ENCODE measurements around the gene RUVBL1. TPM values are rescaled to one million over a fixed set of nuclear protein-coding genes. Genes with fewer than 3 reads are reported as not detected.

Gene RUVBL1
- polyA plus RNA-seq, 1 donor (not counting 4 experiments of a cell fraction or from before 2014, with no cell fraction given): 94.8 TPM

DNA sequence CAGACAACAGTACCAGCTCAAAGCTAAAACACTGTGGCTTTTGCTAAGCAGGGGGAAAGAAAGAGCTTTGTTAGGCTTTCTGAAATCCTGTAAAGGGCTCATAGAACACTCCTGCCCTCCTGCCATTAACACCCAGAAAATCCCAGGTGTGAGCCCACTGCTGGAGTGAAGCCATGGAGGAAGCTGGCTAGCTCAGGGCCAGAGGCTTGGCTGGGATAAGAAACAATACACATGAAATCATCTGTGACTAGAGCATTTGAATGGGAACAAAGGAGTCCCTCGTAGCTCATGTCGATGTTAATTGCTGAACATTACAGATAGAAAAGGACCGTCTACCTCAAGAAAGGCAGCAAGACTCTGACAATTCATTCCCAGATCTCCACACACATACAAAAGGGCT lies 23.5 kb downstream of the RUVBL1 start:
- peaks cover 41 to 45% of the 10 kb centered on the region in 2 experiments for H3K36me3 ChIP-seq (ENCODE audit: control insufficient read depth in 2 of 2, extremely low read depth in 1 of 2, insufficient read depth in 2 of 2, low read length in 2 of 2)
- no peak for DNase-seq (ENCODE audit: low read depth, low spot score)
- H3K9me3 ChIP-seq (ENCODE audit: control insufficient read depth, low read depth, low read length): no peaks in the 10 kb centered on the region
- no peaks in the 10 kb centered on the region for H3K9me1 ChIP-seq (ENCODE audit: control insufficient read depth, extremely low read depth, insufficient read depth, low read length)
- dilution Hi-C loops (cut with MboI; ENCODE audit: extremely low pct_ligation_motif_present, low sequenced_read_pairs): no loop called here
- no peaks in the 10 kb centered on the region for H4K20me1 ChIP-seq (ENCODE audit: control insufficient read depth, extremely low read depth, insufficient read depth, low read length)
- TF ChIP-seq CTCF (optimal IDR thresholded peaks at IDR 0.05 in 1 of 3, IDR thresholded peaks at IDR 0.05 in 1 of 3, conservative IDR thresholded peaks at IDR 0.05 in 1 of 3; ENCODE audit: extremely low read depth in 1 of 3, insufficient read depth in 2 of 3, low read length in 3 of 3): no peak
- no peak for TF ChIP-seq EZH2 (IDR thresholded peaks at IDR 0.05; ENCODE audit: low read length)
- FAIRE-seq: no peak
- no peak overlapping the region for H2AFZ ChIP-seq (ENCODE audit: control insufficient read depth, low read length)
- H3K79me2 ChIP-seq (ENCODE audit: control insufficient read depth, insufficient read depth, low read length): peaks cover 2% of the 10 kb centered on the region
- H3K4me3 ChIP-seq (ENCODE audit: control insufficient read depth in 2 of 3, extremely low read depth in 1 of 3, insufficient read depth in 2 of 3, low read depth in 1 of 3, low read length in 3 of 3): no peak overlapping the region
- no peak overlapping the region for H3K27ac ChIP-seq (ENCODE audit: control insufficient read depth, insufficient read depth, low read length)
- no peak overlapping the region for H3K9ac ChIP-seq (ENCODE audit: control insufficient read depth, extremely low read depth, insufficient read depth, low read length)
- H3K27me3 ChIP-seq (ENCODE audit: control insufficient read depth, extremely low read depth, insufficient read depth, low read length): no peaks in the 10 kb centered on the region
- H3K4me1 ChIP-seq (ENCODE audit: control insufficient read depth, extremely low read depth, insufficient read depth, low read length): peaks cover 10% of the 10 kb centered on the region
- no peak overlapping the region for H3K4me2 ChIP-seq (ENCODE audit: control insufficient read depth, extremely low read depth, insufficient read depth, low read depth, low read length)

GRCh38 chr3:128098234-128098633 lies 25.4 kb downstream of the RUVBL1 start:
- Histone ChIP-seq H3K9ac (ENCODE audit: control insufficient read depth, extremely low read depth, insufficient read depth, low read length) (no peak overlapping the region), H3K4me3 (ENCODE audit: control insufficient read depth in 2 of 3, extremely low read depth in 1 of 3, insufficient read depth in 2 of 3, low read depth in 1 of 3, low read length in 3 of 3) (no peak overlapping the region), H3K4me1 (ENCODE audit: control insufficient read depth, extremely low read depth, insufficient read depth, low read length) (peaks cover 19% of the 10 kb centered on the region), H4K20me1 (ENCODE audit: control insufficient read depth, extremely low read depth, insufficient read depth, low read length) (peaks cover 4% of the 10 kb centered on the region), H2AFZ (ENCODE audit: control insufficient read depth, low read length) (no peak overlapping the region), H3K36me3 (ENCODE audit: control insufficient read depth in 2 of 2, extremely low read depth in 1 of 2, insufficient read depth in 2 of 2, low read length in 2 of 2) (peaks cover 44 to 50% of the 10 kb centered on the region in 2 experiments), H3K79me2 (ENCODE audit: control insufficient read depth, insufficient read depth, low read length) (peaks cover 10% of the 10 kb centered on the region), H3K9me3 (ENCODE audit: control insufficient read depth, low read depth, low read length) (no peaks in the 10 kb centered on the region), H3K27ac (ENCODE audit: control insufficient read depth, insufficient read depth, low read length) (no peak overlapping the region), H3K9me1 (ENCODE audit: control insufficient read depth, extremely low read depth, insufficient read depth, low read length) (no peaks in the 10 kb centered on the region), H3K27me3 (ENCODE audit: control insufficient read depth, extremely low read depth, insufficient read depth, low read length) (no peaks in the 10 kb centered on the region), H3K4me2 (ENCODE audit: control insufficient read depth, extremely low read depth, insufficient read depth, low read depth, low read length) (no peak overlapping the region)
- no peak for DNase-seq (ENCODE audit: low read depth, low spot score)
- no peak for TF ChIP-seq EZH2 (IDR thresholded peaks at IDR 0.05; ENCODE audit: low read length)
- no peak for TF ChIP-seq CTCF (optimal IDR thresholded peaks at IDR 0.05 in 1 of 3, IDR thresholded peaks at IDR 0.05 in 1 of 3, conservative IDR thresholded peaks at IDR 0.05 in 1 of 3; ENCODE audit: extremely low read depth in 1 of 3, insufficient read depth in 2 of 3, low read length in 3 of 3)
- FAIRE-seq: no peak
- dilution Hi-C loops (cut with MboI; ENCODE audit: extremely low pct_ligation_motif_present, low sequenced_read_pairs): no loop called here
